ENCODE results near the gene VPS41.

Gene VPS41

DNA sequence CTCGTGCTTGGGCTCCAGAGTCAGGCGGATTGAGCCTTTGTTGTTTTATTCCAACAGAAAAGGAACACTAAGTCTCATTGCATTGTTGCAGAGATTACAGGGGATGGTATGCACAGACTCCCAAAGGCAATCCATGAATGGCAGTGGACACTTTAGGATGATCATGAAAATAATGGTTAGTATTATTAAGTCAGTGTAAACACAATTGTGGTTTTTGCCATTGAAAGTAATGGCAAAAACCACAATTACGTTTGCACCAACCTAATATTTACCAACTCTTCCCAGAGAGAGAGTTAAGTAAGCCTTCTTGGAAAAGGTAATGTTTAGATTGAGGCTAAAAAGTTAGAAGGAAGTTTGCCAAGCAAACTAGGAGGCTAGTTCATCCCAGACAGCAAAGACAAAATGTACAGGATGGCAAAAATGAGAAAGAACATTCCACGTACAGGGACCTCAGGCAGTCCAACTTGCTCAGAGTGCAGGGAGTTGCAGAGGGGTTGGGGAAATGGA, 204.9 kb downstream of the VPS41 start:
- no peak overlapping the region for H3K4me3 ChIP-seq (ENCODE audit: control insufficient read depth, low read depth, low read length)
- DNase-seq (ENCODE audit: low read depth), result no peak
- no peak for TF ChIP-seq CTCF (IDR thresholded peaks at IDR 0.05; ENCODE audit: control insufficient read depth, insufficient read depth, low read depth, low read length, missing control alignments)

DNA sequence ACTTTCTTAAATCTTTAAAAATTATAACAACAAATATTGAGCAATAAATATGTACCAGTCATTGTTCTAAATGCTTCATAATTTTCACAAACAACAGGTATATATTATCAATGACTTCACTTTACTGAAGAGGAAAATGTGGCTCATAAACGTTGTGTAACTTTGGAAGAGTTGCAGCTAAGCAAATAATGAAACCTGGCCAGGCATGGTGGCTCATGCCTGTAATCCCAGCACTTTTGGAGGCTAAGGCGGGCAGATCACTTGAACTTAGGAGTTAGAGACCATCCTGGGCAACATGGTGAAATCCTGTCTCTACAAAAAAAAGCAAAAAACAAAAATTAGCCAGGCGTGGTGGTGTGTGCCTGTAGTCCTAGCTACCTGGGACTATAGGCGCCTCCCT, 205.9 kb downstream of the VPS41 start:
- DNase-seq (ENCODE audit: low read depth), result no peak
- no peak for TF ChIP-seq CTCF (IDR thresholded peaks at IDR 0.05; ENCODE audit: control insufficient read depth, insufficient read depth, low read depth, low read length, missing control alignments)

GRCh38 chr7:38702002-38702535, 206.9 kb downstream of the VPS41 start:
- H3K4me3 ChIP-seq (ENCODE audit: control insufficient read depth, low read depth, low read length), result no peak overlapping the region
- no peak for TF ChIP-seq CTCF (IDR thresholded peaks at IDR 0.05; ENCODE audit: control insufficient read depth, insufficient read depth, low read depth, low read length, missing control alignments)
- no peak for DNase-seq (ENCODE audit: low read depth)

More for the DNA sequence above, 205.9 kb downstream of the VPS41 start:
- H3K4me3 ChIP-seq (ENCODE audit: control insufficient read depth, low read depth, low read length), result no peak overlapping the region

GRCh38 chr7:38700116-38700515, 208.9 kb downstream of the VPS41 start:
- H3K4me3 ChIP-seq (ENCODE audit: control insufficient read depth, low read depth, low read length), result no peak overlapping the region
- no peak for TF ChIP-seq CTCF (IDR thresholded peaks at IDR 0.05; ENCODE audit: control insufficient read depth, insufficient read depth, low read depth, low read length, missing control alignments)
- no peak for DNase-seq (ENCODE audit: low read depth)

DNA sequence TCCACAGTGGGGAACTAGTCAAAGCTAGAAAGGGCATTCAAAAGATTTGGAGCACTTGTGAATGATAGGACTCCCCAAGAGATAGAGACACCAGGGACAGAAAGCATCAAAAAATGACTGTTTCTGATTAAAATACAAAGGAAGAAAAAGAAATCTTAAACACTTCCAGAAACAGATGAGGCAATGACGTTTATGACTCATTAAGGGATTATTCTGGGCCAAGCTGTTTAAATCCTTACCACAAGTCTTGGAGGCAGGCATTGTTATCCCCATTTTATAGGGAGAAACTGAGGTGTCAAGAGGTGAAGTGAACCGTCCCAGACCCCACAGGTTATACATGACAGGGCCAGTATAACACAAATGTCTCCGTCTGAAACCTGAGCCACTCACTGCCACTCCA, 209.5 kb downstream of the VPS41 start:
- DNase-seq (ENCODE audit: low read depth), result peak; percentile 35
- H3K4me3 ChIP-seq (ENCODE audit: control insufficient read depth, low read depth, low read length), result no peak overlapping the region
- no peak for TF ChIP-seq CTCF (IDR thresholded peaks at IDR 0.05; ENCODE audit: control insufficient read depth, insufficient read depth, low read depth, low read length, missing control alignments)

DNA sequence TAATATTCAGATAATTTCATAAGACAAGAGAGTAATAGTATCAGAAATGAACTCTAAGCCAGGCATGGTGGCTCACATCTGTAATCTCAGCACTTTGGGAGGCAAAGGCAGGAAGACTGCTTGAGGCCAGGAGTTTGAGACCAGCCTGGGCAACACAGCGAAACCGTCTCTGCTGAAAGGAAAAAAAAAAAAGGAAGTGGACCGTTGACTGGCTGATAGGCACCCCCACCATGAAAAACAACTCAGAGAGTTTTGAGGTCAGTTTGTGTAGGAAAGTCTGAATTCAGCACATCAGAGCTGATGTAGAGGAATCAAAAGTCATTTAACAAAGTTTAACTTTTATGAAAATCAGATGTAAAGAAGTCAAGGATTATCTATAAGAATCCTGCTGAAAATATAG, 214.7 kb downstream of the VPS41 start:
- no peak for TF ChIP-seq CTCF (IDR thresholded peaks at IDR 0.05; ENCODE audit: control insufficient read depth, insufficient read depth, low read depth, low read length, missing control alignments)
- no peak overlapping the region for H3K4me3 ChIP-seq (ENCODE audit: control insufficient read depth, low read depth, low read length)
- DNase-seq (ENCODE audit: low read depth), result no peak

GRCh38 chr7:38686888-38687287, 222.1 kb downstream of the VPS41 start:
- no peak for DNase-seq (ENCODE audit: low read depth)
- no peak overlapping the region for H3K4me3 ChIP-seq (ENCODE audit: control insufficient read depth, low read depth, low read length)
- TF ChIP-seq CTCF (IDR thresholded peaks at IDR 0.05; ENCODE audit: control insufficient read depth, insufficient read depth, low read depth, low read length, missing control alignments), result no peak

Data from AG09309 (cell line).